Fibroblast of lung (primary cell): ENCODE data around the gene TNFSF8. TPM values are rescaled to one million over a fixed set of nuclear protein-coding genes. Genes with fewer than 3 reads are reported as not detected.
A peak's percentile ranks its signal among the peaks of the same experiment; 100 is the strongest.

ENCODE experiments used
- DNase-seq, 2 donors: peaks; one replicate each; pipeline versions ENCODE4 v3.0.0 to v3.0.0-alpha.2; 2010; ENCODE audit warnings: low read depth in 2 of 2
- H2AFZ ChIP-seq: 2 replicates; pipeline ENCODE4 v1.5.1; 2012; ENCODE audit warnings: low read length, control low read depth, inconsistent platforms
- H3K27ac ChIP-seq: 2 replicates; pipeline ENCODE4 v1.5.1; 2011; ENCODE audit warnings: low read length, control low read depth; ENCODE audit not compliant: insufficient read depth
- H3K27me3 ChIP-seq: 2 replicates; pipeline ENCODE4 v1.5.1; 2011; ENCODE audit warnings: mild to moderate bottlenecking, low read length; ENCODE audit not compliant: control insufficient read depth, insufficient read depth
- H3K36me3 ChIP-seq: 2 replicates; pipeline ENCODE4 v1.5.1; 2011; ENCODE audit warnings: low read length; ENCODE audit not compliant: control insufficient read depth, insufficient read depth
- H3K4me1 ChIP-seq: 2 replicates; pipeline ENCODE4 v1.5.1; 2011; ENCODE audit warnings: low read length; ENCODE audit not compliant: control insufficient read depth, insufficient read depth; ENCODE audit errors: extremely low read depth
- H3K4me2 ChIP-seq: 2 replicates; pipeline ENCODE4 v1.5.1; 2011; ENCODE audit warnings: low read length, control low read depth; ENCODE audit not compliant: insufficient read depth; ENCODE audit errors: extremely low read depth
- H3K4me3 ChIP-seq, 4 experiments: fragments of 200-600 bp in 1 of 4; sonication (generic) in 1 of 4; replicated peaks in 1 of 4; 2 replicates each; pipeline ENCODE4 v1.5.1; 2011 to 2016; ENCODE audit warnings: low read length in 4 of 4, low read depth in 3 of 4, mild to moderate bottlenecking in 3 of 4, control low read depth in 2 of 4, inconsistent platforms in 1 of 4, mixed read lengths in 1 of 4; ENCODE audit not compliant: insufficient read depth in 1 of 4; ENCODE audit errors: control extremely low read depth in 1 of 4
- H3K79me2 ChIP-seq: 2 replicates; pipeline ENCODE4 v1.5.1; 2012; ENCODE audit warnings: mild to moderate bottlenecking, low read length, inconsistent platforms; ENCODE audit not compliant: control insufficient read depth, insufficient read depth
- H3K9ac ChIP-seq: 2 replicates; pipeline ENCODE4 v1.5.1; 2011; ENCODE audit warnings: mild to moderate bottlenecking, low read length, control low read depth; ENCODE audit not compliant: insufficient read depth
- H3K9me3 ChIP-seq: 2 replicates; pipeline ENCODE4 v1.5.1; 2012; ENCODE audit warnings: low read depth, low read length; ENCODE audit not compliant: control insufficient read depth, insufficient read depth
- H4K20me1 ChIP-seq: 2 replicates; pipeline ENCODE4 v1.5.1; 2011; ENCODE audit warnings: low read length; ENCODE audit not compliant: control insufficient read depth, insufficient read depth; ENCODE audit errors: extremely low read depth
- CTCF ChIP-seq, 2 donors: IDR thresholded peaks in 1 of 2; conservative IDR thresholded peaks in 1 of 2; 1 replicate in 1 of 2; 2 replicates in 1 of 2; pipeline ENCODE4 v1.5.1; 2011 to 2012; ENCODE audit warnings: low read length in 2 of 2, control low read depth in 1 of 2, inconsistent platforms in 1 of 2, low read depth in 1 of 2, mild to moderate bottlenecking in 1 of 2
- EZH2 ChIP-seq: IDR thresholded peaks from 2 replicates; pipeline ENCODE4 v1.5.1; 2012; ENCODE audit warnings: low read length, control low read depth, mild to moderate bottlenecking; ENCODE audit errors: missing control alignments
- polyA plus RNA-seq, 2 donors: library from polyadenylated mRNA; depleted of rRNA in 1 of 2; stranded (reverse) in 1 of 2; unstranded in 1 of 2; fragments of >200 nt; gene quantifications; 2 replicates each; pipeline ENCODE4 v1.2.1, GENCODE V29; 2011 to 2012; ENCODE audit warnings: missing spikeins in 1 of 2
- total RNA-seq: library from RNA; depleted of rRNA; stranded (reverse); fragments of >200 nt; gene quantifications from 2 replicates; pipeline ENCODE4 v1.2.1, GENCODE V29; 2014

TNFSF8 gene
- total and polyA plus RNA-seq, 2 donors (not counting 1 experiment from before 2014, with no cell fraction given), result not detected

- H2AFZ ChIP-seq, result no peak overlapping the region
- no peak overlapping the region for H3K4me3 ChIP-seq
- H3K9me3 ChIP-seq, result no peaks in the 10 kb centered on the region
- no peaks in the 10 kb centered on the region for H4K20me1 ChIP-seq
- no peak overlapping the region for H3K9ac ChIP-seq
- H3K27me3 ChIP-seq, result no peaks in the 10 kb centered on the region
- H3K4me1 ChIP-seq, result no peaks in the 10 kb centered on the region
- H3K79me2 ChIP-seq, result no peaks in the 10 kb centered on the region
- DNase-seq, result peak in 1 of 2 donors; percentile 44
- TF ChIP-seq EZH2 (no peak), CTCF (conservative IDR thresholded peaks at IDR 0.05 in 1 of 2, IDR thresholded peaks at IDR 0.05 in 1 of 2; ENCODE audit: low read depth in 1 of 2, low read length in 2 of 2) (no peak)
- no peak overlapping the region for H3K27ac ChIP-seq
- no peak overlapping the region for H3K4me2 ChIP-seq
- H3K36me3 ChIP-seq, result no peaks in the 10 kb centered on the region
Observed at GRCh38 chr9:114864471-114864870, 65.9 kb downstream of the TNFSF8 start.

GRCh38 chr9:114861922-114862605, 68.3 kb downstream of the TNFSF8 start:
- no peak overlapping the region for H2AFZ ChIP-seq

GRCh38 chr9:114861273-114861672, 69.1 kb downstream of the TNFSF8 start:
- Histone ChIP-seq H3K4me3 (no peak overlapping the region), H3K4me2 (no peak overlapping the region), H3K27ac (no peak overlapping the region), H3K9me3 (no peaks in the 10 kb centered on the region), H3K79me2 (no peaks in the 10 kb centered on the region), H3K9ac (no peak overlapping the region), H4K20me1 (no peaks in the 10 kb centered on the region), H3K36me3 (no peaks in the 10 kb centered on the region), H2AFZ (no peak overlapping the region), H3K4me1 (peaks cover 3% of the 10 kb centered on the region), H3K27me3 (no peaks in the 10 kb centered on the region)
- no peak for DNase-seq
- no peak for TF ChIP-seq EZH2
- TF ChIP-seq CTCF (conservative IDR thresholded peaks at IDR 0.05 in 1 of 2, IDR thresholded peaks at IDR 0.05 in 1 of 2; ENCODE audit: low read depth in 1 of 2, low read length in 2 of 2), result no peak

More at GRCh38 chr9:114861922-114862605, 68.3 kb downstream of the TNFSF8 start:
- no peaks in the 10 kb centered on the region for H3K79me2 ChIP-seq
- TF ChIP-seq CTCF (conservative IDR thresholded peaks at IDR 0.05 in 1 of 2, IDR thresholded peaks at IDR 0.05 in 1 of 2; ENCODE audit: low read depth in 1 of 2, low read length in 2 of 2) (no peak), EZH2 (no peak)
- no peak overlapping the region for H3K27ac ChIP-seq
- DNase-seq, result no peak
- no peaks in the 10 kb centered on the region for H3K4me1 ChIP-seq
- no peaks in the 10 kb centered on the region for H3K9me3 ChIP-seq
- H3K36me3 ChIP-seq, result no peaks in the 10 kb centered on the region
- no peaks in the 10 kb centered on the region for H3K27me3 ChIP-seq
- no peak overlapping the region for H3K4me2 ChIP-seq
- H3K9ac ChIP-seq, result no peak overlapping the region
- no peak overlapping the region for H3K4me3 ChIP-seq
- H4K20me1 ChIP-seq, result no peaks in the 10 kb centered on the region
